Transverse colon (tissue), 3 donors: ENCODE results near the gene STK32B.

Experiments
- CTCF ChIP-seq, 5 experiments: fragments of 200-600 bp in 3 of 5; fragments of 450-650 bp in 2 of 5; sonication (generic) in 3 of 5; IDR thresholded peaks; 1 replicate in 2 of 5; 2 replicates in 3 of 5; pipeline ENCODE4 v1.5.1; 2016 to 2017; ENCODE audit warnings: antibody characterized with exemption in 5 of 5, inconsistent platforms in 3 of 5, mild to moderate bottlenecking in 2 of 5, moderate library complexity in 1 of 5
- EP300 ChIP-seq: sonication (generic); formaldehyde crosslinking; IDR thresholded peaks from one replicate; pipeline ENCODE4 v1.6.1; 2017; ENCODE audit warnings: antibody characterized with exemption, low read depth
- POLR2A ChIP-seq: fragments of 450-650 bp; IDR thresholded peaks from one replicate; pipeline ENCODE4 v1.6.1; 2016; ENCODE audit warnings: antibody characterized with exemption, mild to moderate bottlenecking, moderate library complexity

GRCh38 chr4:5185551-5185950 lies 134.3 kb downstream of the STK32B start:
- TF ChIP-seq POLR2A (no peak), CTCF (IDR thresholded peaks at IDR 0.05) (no peak), EP300 (no peak)
